GM18526 (cell line): ENCODE results near the gene CFH.

ENCODE experiments used
- POLR2A ChIP-seq: IDR thresholded peaks from 3 replicates; pipeline ENCODE4 v1.6.1; 2011; ENCODE audit not compliant: insufficient read length; ENCODE audit errors: extremely low read depth

The CFH gene

DNA sequence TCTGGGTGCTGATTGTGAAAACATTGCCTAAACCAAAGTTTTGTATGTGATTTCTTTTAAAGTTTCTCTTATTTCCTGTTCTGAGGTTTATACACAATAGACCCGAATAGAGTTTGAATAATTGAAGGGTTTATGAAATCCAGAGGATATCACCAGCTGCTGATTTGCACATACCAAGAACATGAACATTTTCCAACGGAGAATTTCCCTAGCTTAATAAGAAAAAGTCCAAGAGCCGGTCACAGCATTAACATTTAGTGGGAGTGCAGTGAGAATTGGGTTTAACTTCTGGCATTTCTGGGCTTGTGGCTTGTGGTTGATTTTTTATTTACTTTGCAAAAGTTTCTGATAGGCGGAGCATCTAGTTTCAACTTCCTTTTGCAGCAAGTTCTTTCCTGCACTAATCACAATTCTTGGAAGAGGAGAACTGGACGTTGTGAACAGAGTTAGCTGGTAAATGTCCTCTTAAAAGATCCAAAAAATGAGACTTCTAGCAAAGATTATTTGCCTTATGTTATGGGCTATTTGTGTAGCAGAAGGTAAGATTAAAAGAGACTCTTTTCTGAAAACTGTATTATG, at the start of gene CFH:
Gene CFH (plus strand): TSS at position 407 of the 579 bp plus-strand sequence. CDS start 75 bp downstream, at position 482.
- no peak for TF ChIP-seq POLR2A

DNA sequence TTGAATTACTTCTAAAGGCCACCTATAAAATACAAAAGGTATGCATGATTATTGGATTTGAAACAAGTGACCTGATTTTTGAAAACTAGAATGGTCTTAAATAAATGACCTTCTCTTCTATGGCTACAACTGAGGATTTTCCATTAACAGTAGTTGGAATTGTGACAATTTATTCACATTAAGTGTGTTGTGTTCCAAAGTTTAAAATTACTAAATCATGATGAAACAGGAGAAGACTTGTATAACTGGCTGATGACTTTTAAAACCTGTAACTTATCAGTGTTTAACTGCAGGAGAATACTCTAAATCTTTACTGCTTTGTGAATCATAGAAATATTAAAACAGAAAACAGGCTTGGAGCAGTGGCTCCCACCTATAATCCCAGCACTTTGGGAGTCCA, 48.2 kb upstream of the CFH start:
- no peak for TF ChIP-seq POLR2A

DNA sequence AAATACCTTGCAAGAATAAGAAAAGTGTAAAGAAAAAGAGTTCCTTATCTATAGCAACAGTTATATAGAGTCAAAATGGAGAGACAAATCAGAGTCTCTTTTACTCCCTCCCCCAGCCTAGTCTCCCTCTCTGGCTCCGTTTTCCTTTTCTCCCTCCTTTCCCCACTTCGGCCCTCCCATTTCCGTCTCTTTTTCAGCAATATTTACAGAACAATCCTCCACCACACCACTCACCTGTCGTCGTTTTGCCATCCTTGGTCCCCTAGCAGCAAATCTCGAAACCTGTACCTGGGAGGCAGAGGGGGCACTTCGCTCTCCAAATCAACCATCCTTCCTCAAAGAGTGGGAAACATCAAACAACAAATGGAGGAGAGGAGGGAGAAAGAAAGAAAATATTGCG, 43.9 kb upstream of the CFH start:
- TF ChIP-seq POLR2A: no peak

GRCh38 chr1:196608390-196609369, 43.2 kb upstream of the CFH start, which contains the start of gene KCNT2:
TSS of gene KCNT2 (minus strand) at chr1:196608440. CDS start at chr1:196608309, 131 bp downstream.
- TF ChIP-seq POLR2A: no peak

DNA sequence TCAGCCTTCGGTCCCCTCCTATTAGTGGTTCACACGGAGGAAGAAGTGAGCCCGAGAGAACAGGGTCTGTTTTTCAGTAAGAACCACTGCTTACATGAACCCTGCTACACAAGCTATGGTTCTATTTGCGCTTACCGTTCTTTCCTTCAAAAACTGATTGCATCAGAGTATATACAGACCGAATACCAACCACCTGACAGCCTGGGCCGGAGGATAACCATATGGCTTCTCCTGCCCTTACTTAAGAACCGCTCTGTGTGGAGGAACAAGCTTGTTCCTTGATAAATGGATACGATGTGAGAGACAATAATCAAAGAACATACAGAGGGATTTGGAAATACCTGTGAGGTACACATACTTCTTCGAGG, 42.5 kb upstream of the CFH start:
- no peak for TF ChIP-seq POLR2A

GRCh38 chr1:196611873-196612272, 40.0 kb upstream of the CFH start:
- TF ChIP-seq POLR2A: no peak

- TF ChIP-seq POLR2A: no peak
These were observed 32.1 kb upstream of the CFH start for GRCh38 chr1:196619721-196620120.

- no peak for TF ChIP-seq POLR2A
These were observed 28.8 kb upstream of the CFH start for GRCh38 chr1:196623079-196623478.

GRCh38 chr1:196628838-196629237, 23.0 kb upstream of the CFH start:
- no peak for TF ChIP-seq POLR2A

DNA sequence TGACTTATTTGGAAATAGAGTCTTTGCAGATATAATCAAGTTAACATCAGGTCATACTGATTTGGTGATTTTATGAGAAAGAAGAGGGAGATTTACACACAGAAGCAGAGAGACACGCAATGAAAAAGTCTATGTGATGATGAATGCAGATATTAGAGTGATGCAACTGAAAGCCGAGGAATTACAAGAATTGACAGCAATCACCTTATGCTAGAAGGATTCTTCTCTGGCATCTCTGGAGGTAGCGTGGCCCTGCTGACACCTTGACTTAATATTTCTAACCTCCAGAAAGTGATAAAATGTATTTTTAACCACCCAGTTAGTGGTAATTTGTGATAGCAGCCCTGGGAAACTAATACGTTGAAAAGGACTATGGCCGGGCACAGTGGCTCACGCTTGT, 14.2 kb upstream of the CFH start:
- TF ChIP-seq POLR2A: no peak

DNA sequence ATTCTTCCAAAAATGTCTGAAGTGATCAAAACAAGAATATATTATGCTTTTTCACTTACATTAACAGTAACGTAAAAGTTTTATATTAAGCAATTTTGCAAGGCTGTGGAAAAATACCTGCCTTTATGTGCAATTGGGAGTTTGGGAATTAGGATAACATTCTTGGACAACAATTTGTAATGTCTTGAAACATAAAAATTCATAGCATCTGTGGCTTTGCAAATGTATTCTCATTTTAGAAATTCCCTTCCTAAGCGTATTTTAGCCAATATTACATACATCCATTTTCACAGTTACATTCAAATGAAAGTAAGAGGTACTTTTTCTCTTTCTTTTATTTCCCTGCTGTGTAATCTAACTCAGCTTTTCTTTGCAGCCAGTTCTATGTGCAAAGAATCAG, 13.4 kb upstream of the CFH start:
- no peak for TF ChIP-seq POLR2A

- TF ChIP-seq POLR2A: no peak
These were observed 10.9 kb upstream of the CFH start for GRCh38 chr1:196640976-196641375.

GRCh38 chr1:196649990-196650389, 1.9 kb upstream of the CFH start:
- no peak for TF ChIP-seq POLR2A

- TF ChIP-seq POLR2A: no peak
These were observed 1.4 kb upstream of the CFH start for GRCh38 chr1:196650403-196650802.

DNA sequence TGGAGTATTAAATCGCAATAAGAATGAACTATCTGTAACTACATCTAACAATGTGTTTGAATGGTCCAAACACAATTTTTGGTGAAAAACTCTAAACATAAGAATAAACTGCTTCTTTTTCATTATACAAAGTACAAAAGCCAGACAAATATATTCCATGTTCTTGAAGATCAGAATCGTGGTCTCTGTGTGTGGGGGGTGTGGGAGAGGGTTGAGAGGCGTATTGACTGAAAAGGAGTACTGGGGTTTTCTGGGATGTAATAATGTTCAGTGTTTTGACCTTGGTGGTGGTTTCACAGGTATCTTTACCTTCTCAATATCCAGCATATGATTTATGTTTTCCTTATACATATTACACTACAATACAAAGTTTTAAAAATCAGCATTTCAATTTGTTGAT, 764 bp upstream of the CFH start:
- no peak for TF ChIP-seq POLR2A

GRCh38 chr1:196654271-196654670, 2.4 kb downstream of the CFH start:
- no peak for TF ChIP-seq POLR2A
